Pons (tissue), 1 donor: Measurements from ENCODE around the gene VRK3.
A peak's percentile ranks its signal among the peaks of the same experiment; 100 is the strongest.
"Not testable (repeated sequence)": the region's sequence is repeated elsewhere in the genome, so short reads cannot be mapped to it uniquely, and the experiment has no call there.

Experiments used
- DNase-seq: peaks from one replicate; pipeline ENCODE4 v3.0.0-alpha.2; 2016; ENCODE audit warnings: low spot score

Gene VRK3

GRCh38 chr19:49954933-49955332, 70.2 kb downstream of the VRK3 start:
- DNase-seq: no peak

- no peak for DNase-seq
These were observed 70.9 kb downstream of the VRK3 start for GRCh38 chr19:49954092-49954829.

- no peak for DNase-seq
These were observed 71.8 kb downstream of the VRK3 start for GRCh38 chr19:49953416-49953815.

GRCh38 chr19:49952906-49953305, 72.3 kb downstream of the VRK3 start:
- no peak for DNase-seq

- DNase-seq: no peak
These were observed 72.7 kb downstream of the VRK3 start for GRCh38 chr19:49952479-49952836.

- DNase-seq: no peak
These were observed 73.2 kb downstream of the VRK3 start for GRCh38 chr19:49951806-49952478.

GRCh38 chr19:49950956-49951526, 74.1 kb downstream of the VRK3 start:
- no peak for DNase-seq

GRCh38 chr19:49950590-49950948, 74.6 kb downstream of the VRK3 start:
- no peak for DNase-seq

- no peak for DNase-seq
These were observed 75.2 kb downstream of the VRK3 start for GRCh38 chr19:49949742-49950589.

GRCh38 chr19:49946415-49946814, 78.8 kb downstream of the VRK3 start:
- DNase-seq: no peak

- not testable (repeated sequence) for DNase-seq
These were observed 80.6 kb downstream of the VRK3 start for GRCh38 chr19:49944567-49944966.

- no peak for DNase-seq
These were observed 84.7 kb downstream of the VRK3 start for GRCh38 chr19:49940482-49940791.

GRCh38 chr19:49939721-49940481, 85.3 kb downstream of the VRK3 start:
- no peak for DNase-seq

GRCh38 chr19:49938662-49939061, 86.5 kb downstream of the VRK3 start:
- DNase-seq: no peak

GRCh38 chr19:49937750-49938381, 87.3 kb downstream of the VRK3 start:
- peak; percentile 57 for DNase-seq

- no peak for DNase-seq
These were observed 88.6 kb downstream of the VRK3 start for GRCh38 chr19:49936549-49936948.

GRCh38 chr19:49933643-49934042, 91.5 kb downstream of the VRK3 start:
- no peak for DNase-seq

GRCh38 chr19:49932731-49933131, 92.4 kb downstream of the VRK3 start:
- no peak for DNase-seq

GRCh38 chr19:49932041-49932451, 93.1 kb downstream of the VRK3 start:
- DNase-seq: no peak

- no peak for DNase-seq
These were observed 93.7 kb downstream of the VRK3 start for GRCh38 chr19:49931293-49932040.
